ENCODE data around the gene CDKN2D.

CDKN2D gene

DNA sequence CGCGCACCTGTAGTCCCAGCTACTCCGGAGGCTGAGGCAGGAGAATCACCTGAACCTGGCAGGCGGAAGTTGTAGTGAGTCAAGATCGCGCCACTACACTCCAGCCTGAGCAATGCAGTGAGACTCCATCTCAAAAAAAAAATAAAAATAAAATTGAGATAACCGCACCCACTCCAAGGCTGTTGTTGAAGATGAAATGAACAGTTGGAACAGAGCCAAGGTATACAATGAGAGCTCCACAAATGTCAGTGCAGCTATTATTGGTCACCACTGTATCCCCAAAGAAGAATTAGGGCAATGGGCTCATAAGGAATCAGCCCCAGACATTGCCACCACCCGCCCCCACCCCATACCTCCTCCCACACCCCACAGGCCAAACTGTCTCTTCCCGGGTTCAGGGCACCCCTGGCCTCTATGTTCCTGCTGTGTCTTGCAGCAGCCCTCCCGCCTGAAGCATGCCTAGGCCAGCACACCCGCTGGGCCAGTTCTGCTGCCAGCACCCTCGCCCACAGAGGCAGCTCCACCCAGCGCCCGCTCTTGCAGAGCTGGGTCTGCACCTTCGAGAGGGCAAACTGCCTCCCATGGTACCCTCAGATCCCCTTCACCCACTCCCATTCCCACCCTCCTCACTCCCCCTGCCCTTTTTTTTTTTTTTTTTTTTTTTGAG is 48.0 kb downstream of the CDKN2D start:
- no peak for DNase-seq (ENCODE audit: low spot score)

GRCh38 chr19:10519421-10519820 is 49.4 kb downstream of the CDKN2D start:
- DNase-seq (ENCODE audit: low spot score), result no peak

DNA sequence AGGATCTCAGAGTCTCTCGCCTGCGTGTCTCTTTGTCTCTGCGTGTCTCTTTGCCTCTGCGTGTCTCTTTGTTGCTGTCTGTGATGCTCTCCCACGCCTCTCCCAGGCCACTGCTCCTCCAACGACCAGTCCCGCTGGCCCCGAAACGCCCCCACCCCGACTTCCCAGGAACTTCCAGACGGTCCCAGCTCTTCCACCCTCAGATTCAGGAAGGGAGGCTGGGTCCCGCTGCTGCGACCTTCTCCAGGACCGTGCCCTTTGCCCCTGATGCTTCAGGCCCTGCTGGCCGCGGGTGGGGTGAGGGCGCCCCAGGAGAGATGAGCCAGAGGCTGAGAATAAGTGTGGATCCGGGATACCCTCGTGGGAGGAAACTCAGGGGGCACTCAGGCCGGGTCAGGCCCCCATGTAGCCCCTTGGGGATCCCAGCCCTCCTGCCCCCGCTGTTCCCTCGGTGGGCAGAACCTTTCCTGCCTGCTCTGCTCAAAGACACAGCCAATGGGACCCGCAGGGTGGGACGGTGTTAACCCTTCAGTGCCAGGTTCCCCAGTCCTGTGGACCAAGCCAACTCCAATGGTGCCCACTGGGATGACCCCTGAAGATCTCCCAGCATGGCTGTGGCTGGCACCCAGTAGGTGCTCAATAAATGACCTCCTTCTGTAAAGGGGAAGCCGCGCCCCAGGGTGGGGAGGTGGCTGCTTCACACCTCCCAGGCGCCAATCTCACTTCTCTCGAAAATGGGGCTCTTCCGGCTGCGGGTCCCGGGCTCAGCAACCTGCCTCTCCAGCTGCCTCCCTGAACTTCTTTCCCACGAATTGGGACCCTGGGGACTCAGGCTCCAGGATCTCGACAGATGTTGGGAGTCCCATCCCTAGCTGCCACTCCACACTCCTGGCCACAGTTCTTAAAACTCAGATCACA is 50.1 kb downstream of the CDKN2D start:
- DNase-seq (ENCODE audit: low spot score), result no peak

DNA sequence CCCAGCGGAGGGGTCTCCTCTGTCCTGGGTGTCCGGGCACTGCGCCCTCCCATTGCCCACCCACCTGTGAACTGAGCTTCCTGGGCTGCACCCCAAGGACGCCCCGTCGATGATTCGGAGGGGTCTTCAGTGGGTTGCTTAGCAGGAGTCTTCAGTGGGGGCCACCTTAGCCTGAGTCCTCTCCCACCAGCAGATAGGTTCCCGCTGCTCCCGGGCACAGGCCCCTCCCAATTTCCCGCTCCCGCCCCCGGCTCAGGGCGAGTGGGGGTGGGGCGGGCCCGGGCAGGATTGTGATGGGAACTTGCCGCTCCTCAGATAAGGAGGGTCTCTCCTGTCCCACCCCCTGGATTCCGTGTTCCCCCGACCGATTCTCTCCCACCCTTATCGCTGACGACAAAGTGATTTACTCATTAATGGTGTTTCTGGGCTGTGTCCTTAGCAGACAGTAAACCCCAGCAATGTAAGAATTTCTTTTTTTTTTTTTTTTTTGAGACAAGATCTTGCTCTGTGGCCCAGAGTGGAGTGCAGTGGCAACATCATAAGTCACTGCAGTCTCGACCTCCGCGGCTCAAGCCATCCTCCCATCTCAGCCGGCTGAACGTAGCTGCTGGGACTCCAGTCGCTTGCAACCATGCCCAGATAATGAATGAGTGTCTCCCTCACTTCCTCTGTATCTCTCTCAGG is 50.9 kb downstream of the CDKN2D start:
- DNase-seq (ENCODE audit: low spot score), result no peak

GRCh38 chr19:10517361-10517759 is 51.4 kb downstream of the CDKN2D start, which contains the start of gene S1PR5:
Gene S1PR5, minus strand, starts transcription at chr19:10517447. Its CDS starts 2,436 bp downstream, at chr19:10515011.
- no peak for DNase-seq (ENCODE audit: low spot score)

- no peak for DNase-seq (ENCODE audit: low spot score)
Measured at GRCh38 chr19:10516671-10517286, 52.0 kb downstream of the CDKN2D start.

Data from RKO (cell line).